H9 (cell line): ENCODE data around the gene LIN9. TPM values are rescaled to one million over a fixed set of nuclear protein-coding genes. Genes with fewer than 3 reads are reported as not detected.

Experiments used
- DNase-seq: peaks from one replicate; pipeline ENCODE4 v3.0.0-alpha.2; 2017
- H2AFZ ChIP-seq: one replicate; pipeline ENCODE4 v1.6.1; 2013; ENCODE audit warnings: mild to moderate bottlenecking, low read length, control low read depth, moderate library complexity
- H2AK5ac ChIP-seq: 2 replicates; pipeline ENCODE4 v1.6.1; 2013; ENCODE audit warnings: low read length, control low read depth, mixed read lengths; ENCODE audit not compliant: insufficient read length
- H2BK120ac ChIP-seq: one replicate; pipeline ENCODE4 v1.6.1; 2013; ENCODE audit warnings: low read depth, mild to moderate bottlenecking, low read length, control low read depth, inconsistent platforms; ENCODE audit not compliant: poor library complexity, severe bottlenecking
- H2BK12ac ChIP-seq: 2 replicates; pipeline ENCODE4 v1.6.1; 2013; ENCODE audit warnings: low read length, control low read depth, mixed read lengths, low read depth; ENCODE audit not compliant: insufficient read length
- H2BK15ac ChIP-seq: 2 replicates; pipeline ENCODE4 v1.6.1; 2013; ENCODE audit warnings: low read depth, low read length, control low read depth
- H2BK20ac ChIP-seq: one replicate; pipeline ENCODE4 v1.6.1; 2013; ENCODE audit warnings: low read depth, mild to moderate bottlenecking, low read length, control low read depth, inconsistent platforms; ENCODE audit not compliant: poor library complexity, severe bottlenecking
- H2BK5ac ChIP-seq: 2 replicates; pipeline ENCODE4 v1.6.1; 2013; ENCODE audit warnings: low read length, control low read depth, mixed read lengths; ENCODE audit not compliant: insufficient read length
- H3K14ac ChIP-seq: 2 replicates; pipeline ENCODE4 v1.6.1; 2013; ENCODE audit warnings: low read length, control low read depth; ENCODE audit not compliant: insufficient read depth
- H3K18ac ChIP-seq: 2 replicates; pipeline ENCODE4 v1.6.1; 2013; ENCODE audit warnings: low read depth, mild to moderate bottlenecking, mixed read lengths, low read length, control low read depth; ENCODE audit not compliant: insufficient read length
- H3K23ac ChIP-seq: 2 replicates; pipeline ENCODE4 v1.6.1; 2013; ENCODE audit warnings: low read length, control low read depth, mixed read lengths, low read depth; ENCODE audit not compliant: insufficient read length
- H3K23me2 ChIP-seq: 2 replicates; pipeline ENCODE4 v1.6.1; 2013; ENCODE audit warnings: low read depth, mild to moderate bottlenecking, mixed read lengths, low read length, control low read depth; ENCODE audit not compliant: insufficient read length, poor library complexity, severe bottlenecking
- H3K27ac ChIP-seq: 2 replicates; pipeline ENCODE4 v1.5.1; 2013; ENCODE audit warnings: low read length, control low read depth, mixed read lengths, low read depth; ENCODE audit not compliant: insufficient read length
- H3K27me3 ChIP-seq: 2 replicates; pipeline ENCODE4 v1.6.1; 2013; ENCODE audit warnings: low read length, control low read depth, inconsistent platforms; ENCODE audit not compliant: insufficient read depth
- H3K4ac ChIP-seq: 2 replicates; pipeline ENCODE4 v1.6.1; 2013; ENCODE audit warnings: low read depth, mild to moderate bottlenecking, control low read depth, inconsistent platforms, low read length, moderate library complexity
- H3K4me1 ChIP-seq: 2 replicates; pipeline ENCODE4 v1.6.1; 2013; ENCODE audit warnings: low read length, control low read depth, inconsistent platforms; ENCODE audit not compliant: insufficient read depth
- H3K4me2 ChIP-seq: 2 replicates; pipeline ENCODE4 v1.6.1; 2013; ENCODE audit warnings: low read length, control low read depth, mixed read lengths; ENCODE audit not compliant: insufficient read length, insufficient read depth
- H3K56ac ChIP-seq: 2 replicates; pipeline ENCODE4 v1.6.1; 2013; ENCODE audit warnings: low read depth, mild to moderate bottlenecking, mixed read lengths, low read length, control low read depth; ENCODE audit not compliant: insufficient read length
- H3K79me1 ChIP-seq: 2 replicates; pipeline ENCODE4 v1.6.1; 2013; ENCODE audit warnings: low read depth, mild to moderate bottlenecking, moderate library complexity, low read length, control low read depth, inconsistent platforms; ENCODE audit not compliant: insufficient read depth, poor library complexity, severe bottlenecking
- H3K79me2 ChIP-seq: 2 replicates; pipeline ENCODE4 v1.6.1; 2013; ENCODE audit warnings: low read length, control low read depth, inconsistent platforms; ENCODE audit not compliant: insufficient read depth
- H3K9ac ChIP-seq: 2 replicates; pipeline ENCODE4 v1.6.1; 2013; ENCODE audit warnings: low read length, control low read depth, mixed read lengths; ENCODE audit not compliant: insufficient read length; ENCODE audit errors: extremely low read depth
- H3K9me3 ChIP-seq: one replicate; pipeline ENCODE4 v1.6.1; 2013; ENCODE audit warnings: low read depth, low read length, inconsistent platforms; ENCODE audit not compliant: control insufficient read depth
- H3T11ph ChIP-seq: one replicate; pipeline ENCODE4 v1.6.1; 2013; ENCODE audit warnings: mild to moderate bottlenecking, low read length, control low read depth, inconsistent platforms
- H4K20me1 ChIP-seq: one replicate; pipeline ENCODE4 v1.6.1; 2013; ENCODE audit not compliant: control insufficient read depth, insufficient read length, insufficient read depth
- H4K5ac ChIP-seq: 2 replicates; pipeline ENCODE4 v1.6.1; 2013; ENCODE audit warnings: low read depth, mild to moderate bottlenecking, mixed read lengths, low read length, control low read depth; ENCODE audit not compliant: insufficient read length
- H4K8ac ChIP-seq: replicated peaks from 2 replicates; pipeline ENCODE4 v1.6.1; 2013; ENCODE audit warnings: low read length, control low read depth, mixed read lengths, low read depth; ENCODE audit not compliant: insufficient read length
- H4K91ac ChIP-seq: 2 replicates; pipeline ENCODE4 v1.6.1; 2013; ENCODE audit warnings: low read depth, mild to moderate bottlenecking, moderate library complexity, mixed read lengths, low read length, control low read depth; ENCODE audit not compliant: insufficient read length
- H3K27ac Mint-ChIP-seq, 3 experiments: 2 replicates in 2 of 3; 3 replicates in 1 of 3; pipeline ENCODE4 v1.8.0; 2020 to 2021; ENCODE audit warnings: mixed read lengths in 3 of 3, mild to moderate bottlenecking in 1 of 3, moderate library complexity in 1 of 3
- H3K27me3 Mint-ChIP-seq: 2 replicates; pipeline ENCODE4 v1.8.0; 2021; ENCODE audit warnings: low read depth, mild to moderate bottlenecking, moderate library complexity, mixed read lengths
- H3K36me3 Mint-ChIP-seq, 3 experiments: 2 replicates in 2 of 3; 3 replicates in 1 of 3; pipeline ENCODE4 v1.8.0; 2020 to 2021; ENCODE audit warnings: low read depth in 3 of 3, mixed read lengths in 3 of 3; ENCODE audit not compliant: insufficient read depth in 1 of 3
- H3K4me1 Mint-ChIP-seq, 2 experiments: 2 replicates each; pipeline ENCODE4 v1.8.0; 2020; ENCODE audit warnings: mixed read lengths in 2 of 2
- H3K4me3 Mint-ChIP-seq, 2 experiments: 2 replicates in 1 of 2; 3 replicates in 1 of 2; pipeline ENCODE4 v1.8.0; 2020 to 2021; ENCODE audit warnings: mild to moderate bottlenecking in 2 of 2, mixed read lengths in 2 of 2, moderate library complexity in 1 of 2
- H3K9me3 Mint-ChIP-seq, 2 experiments: 2 replicates in 1 of 2; 3 replicates in 1 of 2; pipeline ENCODE4 v1.8.0; 2020; ENCODE audit warnings: mild to moderate bottlenecking in 2 of 2, mixed read lengths in 2 of 2, moderate library complexity in 1 of 2
- CTCF ChIP-seq: fragments of 200-600 bp; sonication (generic); conservative IDR thresholded peaks from 3 replicates; pipeline ENCODE4 v1.8.0; 2021; ENCODE audit warnings: antibody characterized with exemption, mild to moderate bottlenecking
- WGBS: extraction: QIAGEN DNeasy Blood & Tissue Kit; methylation state at CpG from one replicate; pipeline ENCODE4 v1.1.7; 2013; ENCODE audit warnings: missing lambda C conversion rate, low lambda C conversion rate, mixed read lengths; ENCODE audit not compliant: insufficient read length; ENCODE audit errors: extremely low coverage; 5-methylcytosine and 5-hydroxymethylcytosine counted together
- total RNA-seq: library from RNA; stranded (reverse); gene quantifications from 2 replicates; pipeline ENCODE4 v1.2.1, GENCODE V29; 2021

LIN9 gene
- total RNA-seq, 1 experiment from 2014 or later = 9.5 TPM

- no CpG with 5 or more reads among the region's 4 CpGs for WGBS
Observed at GRCh38 chr1:226276987-226277386, 32.0 kb downstream of the LIN9 start.

More at GRCh38 chr1:226276987-226277386, 32.0 kb downstream of the LIN9 start:
- Histone ChIP-seq H3K23ac (no peak overlapping the region), H3K56ac (no peak overlapping the region), H3K4ac (no peak overlapping the region), H3K9me3 (no peaks in the 10 kb centered on the region), H3K14ac (no peak overlapping the region), H4K91ac (no peak overlapping the region), H3K4me1 (no peaks in the 10 kb centered on the region), H4K5ac (no peak overlapping the region), H3K18ac (no peak overlapping the region), H3K4me2 (no peak overlapping the region), H4K20me1 (no peaks in the 10 kb centered on the region), H3T11ph (no peak overlapping the region), H3K79me2 (no peaks in the 10 kb centered on the region), H2BK20ac (no peak overlapping the region), H3K79me1 (no peaks in the 10 kb centered on the region), H2BK120ac (no peak overlapping the region), H4K8ac (no peak overlapping the region), H2BK5ac (no peak overlapping the region), H2AK5ac (no peak overlapping the region), H2AFZ (no peak overlapping the region), H3K23me2 (no peaks in the 10 kb centered on the region), H3K27me3 (no peaks in the 10 kb centered on the region), H2BK15ac (no peak overlapping the region), H2BK12ac (no peak overlapping the region), H3K27ac (no peak overlapping the region), H3K9ac (no peak overlapping the region)
- H3K27ac Mint-ChIP-seq = no peak overlapping the region
- H3K36me3 Mint-ChIP-seq = peaks cover 4 to 23% (median 23%) of the 10 kb centered on the region in 3 experiments; a peak in 6 of 7 replicates
- H3K9me3 Mint-ChIP-seq = no peaks in the 10 kb centered on the region
- no peak for TF ChIP-seq CTCF
- no peak overlapping the region for H3K4me3 Mint-ChIP-seq
- DNase-seq = no peak
- no peaks in the 10 kb centered on the region for H3K4me1 Mint-ChIP-seq
- H3K27me3 Mint-ChIP-seq = no peaks in the 10 kb centered on the region
